GM04504 (cell line): ENCODE measurements around the gene SLAIN1.
"Not testable (repeated sequence)": the region's sequence is repeated elsewhere in the genome, so short reads cannot be mapped to it uniquely, and the experiment has no call there.

Experiments used
- DNase-seq: peaks from one replicate; pipeline ENCODE4 v3.0.0-alpha.2; 2012; ENCODE audit warnings: low read depth

Gene SLAIN1

DNA sequence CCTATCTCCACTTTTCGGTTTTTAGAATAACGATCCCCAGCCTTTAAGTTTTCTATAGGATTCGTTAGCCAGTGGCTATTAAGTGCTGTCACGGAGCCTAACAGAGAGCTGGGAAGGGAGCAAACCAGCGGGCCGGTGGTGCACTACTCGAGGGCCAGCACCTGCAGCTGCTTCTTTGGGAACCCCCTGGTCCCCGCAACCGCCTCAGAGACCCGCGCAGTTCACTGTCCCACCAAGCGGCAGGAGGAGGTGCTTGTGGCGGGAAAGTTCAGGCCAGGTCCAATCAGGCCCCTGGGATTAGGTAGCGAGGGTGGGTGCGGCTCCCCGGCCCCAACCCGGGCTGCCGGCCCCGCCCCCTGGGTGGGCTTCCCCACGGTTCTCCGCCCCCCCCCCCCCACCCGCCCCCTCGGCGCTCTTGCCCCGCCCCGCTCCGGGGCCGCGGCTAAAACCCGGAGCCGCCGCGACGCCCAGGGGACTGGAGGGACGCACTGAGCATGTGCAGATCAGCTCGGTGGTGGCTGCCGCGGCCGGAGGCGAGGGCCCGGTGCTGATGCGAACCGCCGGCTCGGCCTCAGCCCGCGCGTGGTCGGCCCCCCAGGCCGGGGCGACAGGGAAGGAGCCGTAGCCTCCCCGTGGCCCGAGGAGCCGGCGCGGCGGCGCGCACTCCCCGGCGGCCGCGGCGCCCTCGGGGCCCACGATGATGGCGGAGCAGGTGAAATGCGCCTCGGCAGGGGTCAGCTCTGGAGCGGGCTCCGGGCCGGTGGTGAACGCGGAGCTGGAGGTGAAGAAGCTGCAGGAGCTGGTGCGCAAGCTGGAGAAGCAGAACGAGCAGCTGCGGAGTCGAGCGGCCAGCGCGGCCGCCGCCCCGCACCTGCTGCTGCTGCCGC lies at the start of gene SLAIN1:
Gene SLAIN1 (plus strand): TSS at position 471 of the 887 bp plus-strand sequence. CDS start 227 bp downstream, at position 698.
- no peak for DNase-seq

- no peak for DNase-seq
These were observed 47.1 kb upstream of the SLAIN1 start for GRCh38 chr13:77650409-77650808.

GRCh38 chr13:77653301-77653700 lies 44.2 kb upstream of the SLAIN1 start:
- no peak for DNase-seq

- DNase-seq, result not testable (repeated sequence)
These were observed 37.5 kb upstream of the SLAIN1 start for GRCh38 chr13:77660016-77660415.

DNA sequence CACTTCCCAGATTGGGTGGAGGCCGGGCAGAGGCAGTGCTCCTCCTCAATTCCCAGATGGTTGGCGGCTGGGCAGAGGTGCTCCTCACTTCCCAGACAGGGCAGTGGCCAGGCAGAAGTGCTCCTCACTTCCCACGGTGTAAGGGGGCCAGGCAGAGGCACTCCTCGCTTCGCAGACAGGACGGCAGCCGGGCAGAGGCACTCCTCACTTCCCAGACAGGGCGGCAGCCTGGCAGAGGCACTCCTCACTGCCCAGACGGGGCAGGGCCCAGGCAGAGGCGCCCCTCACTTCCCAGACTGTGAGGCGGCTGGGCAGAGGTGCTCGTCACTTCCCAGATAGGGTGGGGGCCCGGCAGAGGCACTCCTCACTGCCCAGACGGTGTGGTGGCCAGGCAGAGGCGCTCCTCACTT lies 36.6 kb upstream of the SLAIN1 start:
- no peak for DNase-seq

GRCh38 chr13:77662301-77662700 lies 35.2 kb upstream of the SLAIN1 start:
- not testable (repeated sequence) for DNase-seq

GRCh38 chr13:77662831-77663230 lies 34.7 kb upstream of the SLAIN1 start:
- not testable (repeated sequence) for DNase-seq

DNA sequence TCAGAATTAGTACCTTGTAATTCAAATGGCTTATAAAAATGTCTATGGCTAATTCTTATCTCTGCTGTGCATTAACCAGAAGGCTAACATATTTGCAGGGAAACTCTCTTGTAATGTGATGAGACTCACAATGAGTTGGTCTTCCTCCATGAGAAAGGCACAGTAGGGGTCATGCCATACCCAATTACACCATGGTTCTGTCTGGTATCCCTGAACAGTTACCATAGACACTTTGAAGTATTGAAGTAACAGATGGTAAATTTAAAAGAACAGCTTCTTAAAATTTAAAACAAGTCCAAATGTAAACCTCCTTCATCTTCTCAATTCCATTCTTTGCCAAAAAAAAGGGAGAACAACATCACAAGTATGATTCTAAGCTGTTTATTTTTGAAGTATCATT lies 22.6 kb upstream of the SLAIN1 start:
- DNase-seq, result no peak

GRCh38 chr13:77678691-77679235 lies 18.7 kb upstream of the SLAIN1 start:
- DNase-seq, result no peak

- DNase-seq, result no peak
These were observed 9.7 kb upstream of the SLAIN1 start for GRCh38 chr13:77687799-77688198.

- DNase-seq, result no peak
These were observed 5.6 kb upstream of the SLAIN1 start for GRCh38 chr13:77691871-77692270.

- DNase-seq, result no peak
These were observed 4.6 kb upstream of the SLAIN1 start for GRCh38 chr13:77692746-77693448.

- DNase-seq, result no peak
These were observed 4.0 kb upstream of the SLAIN1 start for GRCh38 chr13:77693449-77693940.

GRCh38 chr13:77696006-77696878 lies 1.2 kb upstream of the SLAIN1 start:
- no peak for DNase-seq

DNA sequence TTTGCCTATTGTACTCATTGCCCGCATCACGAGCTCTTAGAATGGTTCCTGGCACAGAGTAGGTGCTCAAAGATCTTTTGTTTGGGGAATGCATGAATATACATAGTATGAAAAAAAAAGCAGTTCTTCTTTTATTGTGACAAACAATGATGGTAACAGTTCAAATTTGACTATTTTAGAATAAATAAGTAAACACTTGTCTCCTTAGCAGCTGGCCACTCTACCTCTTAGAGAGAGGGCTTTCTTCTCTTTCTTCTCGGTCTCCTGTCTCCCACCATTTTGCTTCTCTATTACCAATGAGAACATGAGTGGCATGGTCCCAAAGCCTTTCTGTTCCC lies 639 bp upstream of the SLAIN1 start:
- DNase-seq, result no peak

GRCh38 chr13:77698201-77699058 lies 943 bp downstream of the SLAIN1 start:
- no peak for DNase-seq

DNA sequence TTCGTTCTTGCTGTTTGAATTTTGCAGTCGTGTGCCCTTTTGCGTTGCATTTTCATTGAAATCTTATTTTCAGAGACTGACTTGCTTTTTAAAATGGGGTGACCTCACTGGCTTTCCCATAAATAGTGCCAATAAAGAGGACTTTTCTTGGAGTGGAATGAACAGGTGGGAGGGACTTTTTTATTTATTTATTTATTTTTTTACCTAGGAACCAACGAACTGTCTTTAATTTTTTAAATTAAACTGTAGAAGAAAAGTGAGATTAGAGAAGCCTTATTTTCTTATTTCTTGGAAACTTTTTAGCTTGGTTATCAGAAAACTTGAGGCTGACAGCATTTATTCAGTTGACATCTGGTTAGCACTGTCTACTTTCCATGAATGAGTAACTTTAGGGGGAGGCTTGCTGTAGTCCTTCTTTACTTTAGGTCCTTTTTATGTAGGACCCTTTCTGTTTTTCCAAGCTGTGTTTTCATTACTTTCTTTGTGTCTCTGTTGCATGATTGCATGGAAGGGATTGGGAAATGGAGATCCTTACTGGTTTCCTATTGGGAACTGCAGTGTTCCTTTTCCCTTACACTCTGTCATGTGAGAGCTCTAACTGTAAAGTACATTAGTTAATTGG lies 1.7 kb downstream of the SLAIN1 start:
- no peak for DNase-seq

GRCh38 chr13:77701305-77701704 lies 3.8 kb downstream of the SLAIN1 start:
- DNase-seq, result no peak

GRCh38 chr13:77702366-77702765 lies 4.9 kb downstream of the SLAIN1 start:
- DNase-seq, result no peak

- no peak for DNase-seq
These were observed 5.9 kb downstream of the SLAIN1 start for GRCh38 chr13:77703408-77703807.
